Measurements from ENCODE around the gene SEMA6A. TPM values are rescaled to one million over a fixed set of nuclear protein-coding genes. Genes with fewer than 3 reads are reported as not detected.

The SEMA6A gene
- polyA plus RNA-seq, 2 donors = 1.4 to 1.6 TPM

DNA sequence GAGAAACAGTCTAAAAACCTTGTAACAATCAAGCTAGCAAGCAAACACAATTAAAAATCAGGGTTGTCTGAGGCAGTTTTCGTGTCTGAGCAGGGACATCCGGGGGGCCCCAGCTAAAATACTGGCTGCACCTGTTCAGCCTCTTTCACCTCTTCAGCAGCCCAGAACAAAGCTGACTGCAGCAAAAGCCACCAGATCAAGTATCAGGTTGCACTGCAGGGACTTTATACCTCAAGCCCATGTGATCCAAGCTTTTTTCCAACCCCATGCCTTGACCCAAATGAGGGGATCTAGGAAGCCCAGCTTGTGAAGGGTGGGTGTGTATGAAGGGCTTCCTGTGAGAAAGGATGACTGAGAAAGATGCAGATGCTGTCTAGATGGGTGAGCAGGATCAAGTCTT, 133.4 kb downstream of the SEMA6A start:
- Histone ChIP-seq H3K27ac (ENCODE audit: low read depth in 2 of 2, low read length in 1 of 2) (no peak overlapping the region), H3K36me3 (ENCODE audit: control insufficient read depth in 2 of 2, insufficient read depth in 2 of 2, low read length in 1 of 2) (peaks cover 0 to under 1% of the 10 kb centered on the region in 2 donors), H3K9me3 (ENCODE audit: control insufficient read depth in 2 of 2, insufficient read depth in 1 of 2, low read depth in 1 of 2, low read length in 1 of 2) (no peaks in the 10 kb centered on the region), H3K4me1 (ENCODE audit: control insufficient read depth in 2 of 2, insufficient read depth in 2 of 2, low read length in 1 of 2) (peaks cover 0 to 3% of the 10 kb centered on the region in 2 donors), H3K27me3 (ENCODE audit: control insufficient read depth in 1 of 2, insufficient read depth in 2 of 2, low read length in 2 of 2) (no peaks in the 10 kb centered on the region), H3K4me3 (ENCODE audit: low read depth in 1 of 2, low read length in 2 of 2) (no peak overlapping the region)
- 63 to 68% methylated on average over 2 of the region's 2 CpGs for WGBS, 2 donors

DNA sequence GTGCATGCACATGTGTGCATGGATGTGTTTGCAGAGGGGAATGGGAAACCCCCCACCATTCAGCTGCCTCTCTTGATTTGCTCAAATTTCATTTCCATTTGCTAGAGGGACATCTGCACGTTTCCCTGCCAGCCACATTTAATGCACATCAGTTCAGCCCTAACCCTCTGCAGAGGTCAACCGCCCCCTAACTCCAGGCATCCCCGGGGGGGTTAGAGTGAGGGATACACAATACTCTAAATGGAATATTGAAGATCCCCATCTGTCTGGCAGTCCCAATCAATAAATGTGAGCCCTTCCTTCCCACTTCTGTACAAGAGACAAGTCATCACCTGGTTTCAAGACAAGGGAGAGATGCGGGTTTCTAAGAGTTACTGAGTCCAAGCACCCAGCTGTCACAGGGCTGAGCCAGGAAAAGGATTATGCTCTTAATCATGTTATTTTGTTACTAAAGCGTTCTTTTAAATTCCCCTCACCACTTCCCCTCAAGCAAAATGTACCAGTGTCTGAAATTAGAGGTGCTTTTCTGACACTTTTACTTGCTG, 134.1 kb downstream of the SEMA6A start:
- H3K27ac ChIP-seq (ENCODE audit: low read depth in 2 of 2, low read length in 1 of 2) = no peak overlapping the region
- peaks cover 0 to 3% of the 10 kb centered on the region in 2 donors for H3K4me1 ChIP-seq (ENCODE audit: control insufficient read depth in 2 of 2, insufficient read depth in 2 of 2, low read length in 1 of 2)
- no peaks in the 10 kb centered on the region for H3K9me3 ChIP-seq (ENCODE audit: control insufficient read depth in 2 of 2, insufficient read depth in 1 of 2, low read depth in 1 of 2, low read length in 1 of 2)
- no peaks in the 10 kb centered on the region for H3K27me3 ChIP-seq (ENCODE audit: control insufficient read depth in 1 of 2, insufficient read depth in 2 of 2, low read length in 2 of 2)
- no peaks in the 10 kb centered on the region for H3K36me3 ChIP-seq (ENCODE audit: control insufficient read depth in 2 of 2, insufficient read depth in 2 of 2, low read length in 1 of 2)
- no peak overlapping the region for H3K4me3 ChIP-seq (ENCODE audit: low read depth in 1 of 2, low read length in 2 of 2)
- WGBS, 2 donors = 64 to 70% methylated on average over 5 of the region's 5 CpGs

DNA sequence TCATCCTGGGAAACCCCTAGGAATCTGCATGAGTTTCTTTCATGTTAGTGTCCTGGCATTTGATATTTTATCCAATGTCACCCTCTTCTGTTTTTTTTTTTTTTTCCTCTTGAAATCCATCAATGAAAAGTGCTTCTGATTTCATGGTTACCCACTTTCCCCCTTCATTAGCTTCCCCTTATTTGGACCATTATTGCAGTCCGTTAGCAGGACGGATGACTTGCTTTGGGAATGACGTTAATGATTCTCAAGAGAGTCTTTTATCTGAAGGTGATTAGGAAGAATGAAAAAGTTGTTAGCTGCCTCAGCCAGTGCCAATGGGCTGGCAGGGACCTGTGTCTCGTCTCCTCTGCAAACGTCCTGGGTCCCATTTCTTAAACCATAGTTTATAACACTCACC, 134.7 kb downstream of the SEMA6A start:
- WGBS, 2 donors = 53 to 69% methylated on average over 5 of the region's 5 CpGs
- H3K27me3 ChIP-seq (ENCODE audit: control insufficient read depth in 1 of 2, insufficient read depth in 2 of 2, low read length in 2 of 2) = no peaks in the 10 kb centered on the region
- H3K4me3 ChIP-seq (ENCODE audit: low read depth in 1 of 2, low read length in 2 of 2) = no peak overlapping the region
- no peak overlapping the region for H3K27ac ChIP-seq (ENCODE audit: low read depth in 2 of 2, low read length in 1 of 2)
- H3K36me3 ChIP-seq (ENCODE audit: control insufficient read depth in 2 of 2, insufficient read depth in 2 of 2, low read length in 1 of 2) = no peaks in the 10 kb centered on the region
- peaks cover 0 to 3% of the 10 kb centered on the region in 2 donors for H3K4me1 ChIP-seq (ENCODE audit: control insufficient read depth in 2 of 2, insufficient read depth in 2 of 2, low read length in 1 of 2)
- no peaks in the 10 kb centered on the region for H3K9me3 ChIP-seq (ENCODE audit: control insufficient read depth in 2 of 2, insufficient read depth in 1 of 2, low read depth in 1 of 2, low read length in 1 of 2)

DNA sequence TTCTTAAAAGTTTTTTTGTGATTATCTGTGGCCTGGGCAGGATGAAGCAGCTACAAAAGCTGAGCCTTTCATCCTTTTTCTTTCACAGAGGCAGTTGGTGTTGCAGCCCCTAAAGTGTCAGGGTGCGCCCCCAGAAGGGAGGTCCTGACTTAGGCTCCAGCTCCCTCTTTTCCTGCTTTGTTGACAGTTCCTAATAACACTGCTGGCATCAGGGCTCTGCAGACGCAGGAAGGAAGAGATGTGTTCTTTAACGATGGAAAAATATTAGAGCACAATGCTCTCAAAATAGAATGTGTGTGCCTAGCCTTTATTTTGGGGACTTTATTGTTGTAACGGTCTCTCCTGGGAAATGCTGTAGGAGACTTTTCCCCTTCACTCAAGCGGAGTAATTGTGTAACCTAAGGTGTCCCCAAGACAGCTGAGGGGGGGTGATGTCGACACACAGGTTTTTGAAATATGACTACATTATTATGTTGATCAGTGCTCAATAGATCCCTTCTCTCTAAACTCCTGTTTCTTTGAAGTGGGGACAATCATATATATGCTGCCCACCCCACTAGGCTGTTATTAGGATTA, 135.6 kb downstream of the SEMA6A start:
- Histone ChIP-seq H3K27me3 (ENCODE audit: control insufficient read depth in 1 of 2, insufficient read depth in 2 of 2, low read length in 2 of 2) (no peaks in the 10 kb centered on the region), H3K36me3 (ENCODE audit: control insufficient read depth in 2 of 2, insufficient read depth in 2 of 2, low read length in 1 of 2) (no peaks in the 10 kb centered on the region), H3K9me3 (ENCODE audit: control insufficient read depth in 2 of 2, insufficient read depth in 1 of 2, low read depth in 1 of 2, low read length in 1 of 2) (no peaks in the 10 kb centered on the region), H3K4me3 (ENCODE audit: low read depth in 1 of 2, low read length in 2 of 2) (no peak overlapping the region), H3K27ac (ENCODE audit: low read depth in 2 of 2, low read length in 1 of 2) (no peak overlapping the region), H3K4me1 (ENCODE audit: control insufficient read depth in 2 of 2, insufficient read depth in 2 of 2, low read length in 1 of 2) (no peaks in the 10 kb centered on the region)
- 67% methylated on average over 6 of the region's 6 CpGs for WGBS, 2 donors

DNA sequence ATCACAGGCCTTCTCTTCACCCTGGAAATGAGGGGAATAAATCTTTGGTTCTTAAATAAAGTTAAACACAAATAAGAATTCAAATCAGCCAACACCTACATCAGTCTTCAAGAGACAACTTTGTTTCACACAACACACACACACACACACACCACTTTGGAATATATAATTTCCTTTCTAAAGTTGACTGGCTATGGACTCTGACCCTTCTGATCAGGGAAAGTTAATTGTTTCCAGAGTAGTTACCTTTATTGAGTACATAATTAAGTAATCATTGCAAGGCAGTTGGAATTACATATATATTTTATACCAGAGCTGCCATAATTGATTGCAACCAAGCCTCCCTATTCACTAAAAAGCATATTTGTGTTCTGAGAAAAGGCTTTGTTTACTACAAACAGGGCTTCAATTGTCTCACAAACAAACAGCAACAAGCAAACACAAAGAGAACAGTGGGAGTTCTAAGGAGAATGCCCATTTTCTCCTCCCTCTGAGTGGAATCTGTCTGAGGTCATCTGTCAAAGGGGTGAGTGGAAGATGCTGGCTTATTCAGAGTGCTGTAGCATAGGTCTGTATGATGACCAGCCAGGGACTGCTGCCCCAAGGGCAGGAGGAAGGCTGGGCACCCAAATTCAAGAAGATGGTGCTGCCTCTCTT, 136.6 kb downstream of the SEMA6A start:
- Histone ChIP-seq H3K27me3 (ENCODE audit: control insufficient read depth in 1 of 2, insufficient read depth in 2 of 2, low read length in 2 of 2) (no peaks in the 10 kb centered on the region), H3K27ac (ENCODE audit: low read depth in 2 of 2, low read length in 1 of 2) (no peak overlapping the region), H3K9me3 (ENCODE audit: control insufficient read depth in 2 of 2, insufficient read depth in 1 of 2, low read depth in 1 of 2, low read length in 1 of 2) (no peaks in the 10 kb centered on the region)

DNA sequence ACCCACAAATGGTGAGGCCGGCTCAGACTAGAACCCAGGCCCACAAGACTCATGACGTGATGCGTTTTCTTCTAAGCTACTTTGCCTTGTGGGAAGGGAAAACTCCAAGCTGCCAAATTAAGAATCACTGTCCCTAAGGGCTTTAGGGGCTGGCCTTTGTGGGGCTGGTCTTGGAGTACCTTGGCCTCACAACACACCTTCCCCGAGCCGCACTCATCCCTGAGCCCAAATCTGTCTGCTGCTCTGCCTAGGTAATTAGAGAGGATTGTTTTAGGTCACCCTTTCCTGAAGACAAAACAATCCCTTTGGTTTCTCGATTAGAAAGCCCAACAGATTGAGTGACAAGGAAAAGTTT, 137.3 kb downstream of the SEMA6A start:
- H3K27me3 ChIP-seq (ENCODE audit: control insufficient read depth in 1 of 2, insufficient read depth in 2 of 2, low read length in 2 of 2) = no peaks in the 10 kb centered on the region
- WGBS, 2 donors = 85 to 87% methylated on average over 6 of the region's 6 CpGs
- H3K27ac ChIP-seq (ENCODE audit: low read depth in 2 of 2, low read length in 1 of 2) = no peak overlapping the region
- no peaks in the 10 kb centered on the region for H3K4me1 ChIP-seq (ENCODE audit: control insufficient read depth in 2 of 2, insufficient read depth in 2 of 2, low read length in 1 of 2)
- H3K36me3 ChIP-seq (ENCODE audit: control insufficient read depth in 2 of 2, insufficient read depth in 2 of 2, low read length in 1 of 2) = no peaks in the 10 kb centered on the region
- no peak overlapping the region for H3K4me3 ChIP-seq (ENCODE audit: low read depth in 1 of 2, low read length in 2 of 2)
- no peaks in the 10 kb centered on the region for H3K9me3 ChIP-seq (ENCODE audit: control insufficient read depth in 2 of 2, insufficient read depth in 1 of 2, low read depth in 1 of 2, low read length in 1 of 2)

More for the DNA sequence above, 136.6 kb downstream of the SEMA6A start:
- Histone ChIP-seq H3K4me3 (ENCODE audit: low read depth in 1 of 2, low read length in 2 of 2) (no peak overlapping the region), H3K36me3 (ENCODE audit: control insufficient read depth in 2 of 2, insufficient read depth in 2 of 2, low read length in 1 of 2) (no peaks in the 10 kb centered on the region), H3K4me1 (ENCODE audit: control insufficient read depth in 2 of 2, insufficient read depth in 2 of 2, low read length in 1 of 2) (no peaks in the 10 kb centered on the region)

DNA sequence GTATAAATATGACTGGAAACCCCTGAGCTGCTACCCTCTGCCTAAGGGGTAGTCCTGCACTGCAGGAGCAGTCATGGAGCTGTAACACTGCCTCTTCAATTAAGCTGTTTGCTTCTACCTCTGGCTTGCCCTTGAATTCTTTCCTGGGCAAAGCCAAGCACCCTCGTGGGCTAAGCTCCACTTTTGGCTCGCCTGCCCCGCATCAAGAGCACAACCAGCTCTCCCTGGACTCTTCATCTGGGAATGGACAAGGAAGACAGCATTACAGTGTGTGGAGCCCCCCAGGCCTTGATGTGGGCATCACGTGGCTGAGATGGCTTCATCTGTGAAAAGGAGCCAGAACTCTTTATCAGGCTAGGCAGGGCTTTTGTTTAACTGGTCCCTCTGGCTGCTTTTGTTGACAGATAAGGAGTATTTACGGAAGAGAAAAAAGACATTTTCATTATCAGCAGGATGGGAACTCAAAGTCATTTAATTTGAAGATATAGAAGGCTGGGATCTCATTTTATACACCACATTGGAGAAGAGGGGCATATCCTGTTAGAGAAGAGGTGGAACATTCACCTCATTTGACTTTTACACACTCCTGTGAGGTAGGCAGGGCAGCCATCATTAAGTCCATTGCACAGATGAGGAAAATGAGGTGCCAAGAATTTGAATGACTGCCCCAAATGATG, 137.8 kb downstream of the SEMA6A start:
- Histone ChIP-seq H3K4me1 (ENCODE audit: control insufficient read depth in 2 of 2, insufficient read depth in 2 of 2, low read length in 1 of 2) (no peaks in the 10 kb centered on the region), H3K27ac (ENCODE audit: low read depth in 2 of 2, low read length in 1 of 2) (no peak overlapping the region), H3K4me3 (ENCODE audit: low read depth in 1 of 2, low read length in 2 of 2) (no peak overlapping the region), H3K36me3 (ENCODE audit: control insufficient read depth in 2 of 2, insufficient read depth in 2 of 2, low read length in 1 of 2) (no peaks in the 10 kb centered on the region), H3K9me3 (ENCODE audit: control insufficient read depth in 2 of 2, insufficient read depth in 1 of 2, low read depth in 1 of 2, low read length in 1 of 2) (no peaks in the 10 kb centered on the region), H3K27me3 (ENCODE audit: control insufficient read depth in 1 of 2, insufficient read depth in 2 of 2, low read length in 2 of 2) (no peaks in the 10 kb centered on the region)
- WGBS, 2 donors = 86 to 88% methylated on average over 5 of the region's 5 CpGs

DNA sequence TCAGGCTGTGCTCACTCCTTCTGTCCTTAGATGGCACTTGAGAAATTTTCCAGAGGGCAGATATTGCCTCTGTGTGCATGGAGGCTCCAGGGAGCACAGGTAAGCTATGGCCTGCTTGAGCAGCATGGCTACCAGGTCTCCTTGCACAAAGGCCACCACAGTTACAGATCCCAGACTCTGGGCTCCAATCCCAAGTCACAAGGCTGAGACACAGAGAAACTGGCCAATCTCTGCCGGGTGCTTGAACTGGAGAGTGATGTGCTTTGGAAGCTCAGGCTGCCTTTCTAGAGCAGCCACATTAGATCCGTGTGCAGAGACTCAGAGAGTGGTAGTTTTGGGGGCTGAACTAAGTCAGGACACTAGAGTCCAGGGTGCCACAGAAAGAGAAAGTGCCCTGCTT, 145.7 kb downstream of the SEMA6A start:
- H3K4me3 ChIP-seq (ENCODE audit: low read depth in 1 of 2, low read length in 2 of 2) = no peak overlapping the region
- 69% methylated on average over 2 of the region's 2 CpGs for WGBS, 2 donors
- H3K4me1 ChIP-seq (ENCODE audit: control insufficient read depth in 2 of 2, insufficient read depth in 2 of 2, low read length in 1 of 2) = no peaks in the 10 kb centered on the region
- H3K27ac ChIP-seq (ENCODE audit: low read depth in 2 of 2, low read length in 1 of 2) = no peak overlapping the region
- no peaks in the 10 kb centered on the region for H3K36me3 ChIP-seq (ENCODE audit: control insufficient read depth in 2 of 2, insufficient read depth in 2 of 2, low read length in 1 of 2)
- H3K9me3 ChIP-seq (ENCODE audit: control insufficient read depth in 2 of 2, insufficient read depth in 1 of 2, low read depth in 1 of 2, low read length in 1 of 2) = no peaks in the 10 kb centered on the region
- no peaks in the 10 kb centered on the region for H3K27me3 ChIP-seq (ENCODE audit: control insufficient read depth in 1 of 2, insufficient read depth in 2 of 2, low read length in 2 of 2)

DNA sequence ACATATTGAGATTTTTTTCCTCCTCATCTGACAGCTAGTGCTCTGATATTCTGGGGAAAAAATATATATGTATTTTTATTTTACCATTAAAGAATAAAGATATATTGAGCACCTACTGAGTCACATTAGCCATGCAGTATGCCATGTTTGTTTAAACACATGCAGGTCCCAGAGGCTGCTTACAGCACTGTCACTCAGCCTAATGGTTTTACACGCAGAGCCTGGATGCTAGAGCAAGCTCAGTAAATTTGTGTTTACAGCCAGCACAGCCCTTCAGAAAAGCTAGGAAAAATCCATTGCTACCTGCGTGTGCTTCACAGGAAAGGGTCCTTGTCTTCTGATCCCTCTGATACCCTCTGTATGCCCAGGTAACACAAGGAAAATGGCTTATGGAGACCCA, 146.2 kb downstream of the SEMA6A start:
- Histone ChIP-seq H3K27me3 (ENCODE audit: control insufficient read depth in 1 of 2, insufficient read depth in 2 of 2, low read length in 2 of 2) (no peaks in the 10 kb centered on the region), H3K36me3 (ENCODE audit: control insufficient read depth in 2 of 2, insufficient read depth in 2 of 2, low read length in 1 of 2) (no peaks in the 10 kb centered on the region), H3K27ac (ENCODE audit: low read depth in 2 of 2, low read length in 1 of 2) (no peak overlapping the region), H3K4me3 (ENCODE audit: low read depth in 1 of 2, low read length in 2 of 2) (no peak overlapping the region), H3K9me3 (ENCODE audit: control insufficient read depth in 2 of 2, insufficient read depth in 1 of 2, low read depth in 1 of 2, low read length in 1 of 2) (no peaks in the 10 kb centered on the region), H3K4me1 (ENCODE audit: control insufficient read depth in 2 of 2, insufficient read depth in 2 of 2, low read length in 1 of 2) (no peaks in the 10 kb centered on the region)
- 82 to 87% methylated on average over 2 of the region's 2 CpGs for WGBS, 2 donors
